ENCODE data around the gene LPCAT1. TPM values are rescaled to one million over a fixed set of nuclear protein-coding genes. Genes with fewer than 3 reads are reported as not detected.
"Not testable (repeated sequence)": the region's sequence is repeated elsewhere in the genome, so short reads cannot be mapped to it uniquely, and the experiment has no call there.

LPCAT1 gene
- total and polyA plus RNA-seq, 10 of the 15 experiments (the other 5 are each of a cell fraction or from before 2014, with no cell fraction given) = 2.3 to 109 (median 72.7) TPM

GRCh38 chr5:1561402-1561929, 37.7 kb upstream of the LPCAT1 start:
- Histone ChIP-seq H3K36me3 (ENCODE audit: control insufficient read depth in 2 of 2, insufficient read depth in 2 of 2, low read length in 1 of 2) (peaks cover 0 to 1% of the 10 kb centered on the region in 2 experiments; a peak in 1 of 4 replicates), H3K4me1 (ENCODE audit: control insufficient read depth, insufficient read depth, low read length) (no peaks in the 10 kb centered on the region), H3K4me3 (no peak overlapping the region), H4K20me1 (ENCODE audit: control insufficient read depth, insufficient read depth) (no peaks in the 10 kb centered on the region), H2AFZ (ENCODE audit: control insufficient read depth, low read depth, low read length) (no peak overlapping the region), H3K4me2 (ENCODE audit: control insufficient read depth, insufficient read depth) (no peak overlapping the region), H3K9me3 (replicated peaks; ENCODE audit: control insufficient read depth, insufficient read depth, low read length) (no peaks in the 10 kb centered on the region), H3K9ac (ENCODE audit: control insufficient read depth, insufficient read depth, low read length) (no peak overlapping the region), H3K27ac (ENCODE audit: control insufficient read depth, insufficient read depth) (no peak overlapping the region), H3K27me3 (replicated peaks in 1 of 2; ENCODE audit: control insufficient read depth in 2 of 2, insufficient read depth in 2 of 2, low read length in 1 of 2) (no peaks in the 10 kb centered on the region), H3K79me2 (ENCODE audit: control insufficient read depth, insufficient read depth, low read length) (no peaks in the 10 kb centered on the region)
- ChIA-PET RAD21 (ENCODE audit: unreplicated experiment) (no interaction called here), POLR2A (no interaction called here), SMC1A (ENCODE audit: uncharacterized antibody, unreplicated experiment) (no interaction called here), CTCF (no interaction called here)
- ATAC-seq (no peak), FAIRE-seq (no peak), DNase-seq (ENCODE audit: low read depth, low spot score) (no peak)
- TF ChIP-seq MXI1 (IDR thresholded peaks at IDR 0.05; ENCODE audit: low read depth, low read length) = no peak
- TF ChIP-seq MEF2B (IDR thresholded peaks at IDR 0.05; ENCODE audit: partially characterized antibody, poor library complexity, severe bottlenecking) = no peak
- no peak for TF ChIP-seq TCF12 (IDR thresholded peaks at IDR 0.05; ENCODE audit: low read depth, low read length)
- no peak for TF ChIP-seq CHD4 (IDR thresholded peaks at IDR 0.05)
- TF ChIP-seq RB1 (IDR thresholded peaks at IDR 0.05; ENCODE audit: borderline replicate concordance) = no peak
- TF ChIP-seq GATAD2B (conservative IDR thresholded peaks at IDR 0.05; ENCODE audit: low read depth) = no peak
- TF ChIP-seq HDAC6 (IDR thresholded peaks at IDR 0.05; ENCODE audit: unreplicated experiment) = no peak
- TF ChIP-seq RAD51 (IDR thresholded peaks at IDR 0.05) = no peak
- 44% methylated on average over 10 of the region's 10 CpGs for WGBS (ENCODE audit: insufficient coverage, insufficient replicate concordance, low lambda C conversion rate, missing lambda C conversion rate)
- BruUV-seq (replicated peaks) = no TSS peak
- intact Hi-C loops (cut with micrococcal nuclease; ENCODE audit: unreplicated experiment) (no loop called here), in situ Hi-C loops (cut with MboI) (no loop called here)

DNA sequence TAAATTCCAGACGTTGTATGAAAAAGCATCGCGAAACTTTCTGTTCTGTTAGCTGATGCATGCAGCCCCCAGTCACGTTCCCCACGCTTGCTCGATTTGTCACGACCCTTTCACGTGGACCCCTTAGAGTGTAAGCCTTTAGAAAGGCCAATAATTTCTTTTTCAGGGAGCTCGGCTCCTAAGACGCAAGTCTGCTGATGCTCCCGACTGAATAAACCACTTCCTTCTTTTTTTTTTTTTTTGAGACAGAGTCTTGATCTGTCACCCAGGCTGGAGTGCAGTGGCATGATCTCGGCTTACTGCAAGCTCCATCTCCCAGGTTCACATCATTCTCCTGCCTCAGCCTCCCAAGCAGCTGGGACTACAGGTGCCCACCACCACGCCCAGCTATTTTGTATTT, 36.7 kb upstream of the LPCAT1 start:
- FAIRE-seq; intact Hi-C loops (cut with micrococcal nuclease; ENCODE audit: unreplicated experiment): not testable (repeated sequence)
- WGBS (ENCODE audit: insufficient coverage, insufficient replicate concordance, low lambda C conversion rate, missing lambda C conversion rate) = 56% methylated on average over 12 of the region's 13 CpGs

More for the DNA sequence above, 36.7 kb upstream of the LPCAT1 start:
- H2AFZ ChIP-seq (ENCODE audit: control insufficient read depth, low read depth, low read length); H3K4me1 ChIP-seq (ENCODE audit: control insufficient read depth, insufficient read depth, low read length); H3K4me3 ChIP-seq; H3K36me3 ChIP-seq (ENCODE audit: control insufficient read depth in 2 of 2, insufficient read depth in 2 of 2, low read length in 1 of 2); DNase-seq (ENCODE audit: low read depth, low spot score); H4K20me1 ChIP-seq (ENCODE audit: control insufficient read depth, insufficient read depth); CTCF ChIA-PET; RAD21 ChIA-PET (ENCODE audit: unreplicated experiment); H3K4me2 ChIP-seq (ENCODE audit: control insufficient read depth, insufficient read depth); H3K79me2 ChIP-seq (ENCODE audit: control insufficient read depth, insufficient read depth, low read length); ATAC-seq; BruUV-seq (replicated peaks); H3K9me3 ChIP-seq (replicated peaks; ENCODE audit: control insufficient read depth, insufficient read depth, low read length); H3K9ac ChIP-seq (ENCODE audit: control insufficient read depth, insufficient read depth, low read length); H3K27ac ChIP-seq (ENCODE audit: control insufficient read depth, insufficient read depth); in situ Hi-C loops (cut with MboI); H3K27me3 ChIP-seq (replicated peaks in 1 of 2; ENCODE audit: control insufficient read depth in 2 of 2, insufficient read depth in 2 of 2, low read length in 1 of 2): not testable (repeated sequence)
- ChIA-PET POLR2A (interaction anchor here (0.7 kb wide), 1 partner anchor 342 kb away, joined by 3 read pairs; no protein-coding TSS in a partner anchor), SMC1A (ENCODE audit: uncharacterized antibody, unreplicated experiment) (interaction anchor here (1.4 kb wide), 1 partner anchor 20 kb away, joined by 3 read pairs; no protein-coding TSS in a partner anchor)
